MCF 10A (cell line): ENCODE results near the gene ZSWIM7. TPM values are rescaled to one million over a fixed set of nuclear protein-coding genes. Genes with fewer than 3 reads are reported as not detected.

Experiments
- BruUV-seq: library from RNA; stranded (reverse); fragments of 400-500 nt; replicated peaks from 2 replicates; lab custom pipeline; 2021; lab: Mats Ljungman, UMichigan
- CTCF ChIA-PET: fragments of 300-600 bp; sonication (Branson Sonifier 250); formaldehyde crosslinking; extraction: SDS; loops from one replicate; lab custom pipeline; 2021; ENCODE audit warnings: antibody characterized with exemption, inconsistent platforms; lab: Yijun Ruan, JAX
- POLR2A ChIA-PET: fragments of 300-600, 350-650 bp; sonication (Branson Sonifier 250); formaldehyde crosslinking; extraction: SDS; loops from one replicate; lab custom pipeline; 2020; ENCODE audit warnings: antibody characterized with exemption, inconsistent platforms; lab: Yijun Ruan, JAX
- DNase-seq: peaks from one replicate; pipeline ENCODE4 v3.0.0-alpha.2; 2018; ENCODE audit not compliant: unreplicated experiment
- H3K27ac Mint-ChIP-seq: one replicate; pipeline ENCODE4 v1.8.0; 2022; ENCODE audit warnings: mild to moderate bottlenecking, low read depth, mixed read lengths; ENCODE audit not compliant: unreplicated experiment
- H3K27me3 Mint-ChIP-seq: one replicate; pipeline ENCODE4 v1.8.0; 2022; ENCODE audit warnings: mixed read lengths; ENCODE audit not compliant: insufficient read depth, unreplicated experiment
- H3K36me3 Mint-ChIP-seq: one replicate; pipeline ENCODE4 v1.8.0; 2022; ENCODE audit warnings: mild to moderate bottlenecking, moderate library complexity, mixed read lengths; ENCODE audit not compliant: insufficient read depth, unreplicated experiment
- H3K4me1 Mint-ChIP-seq: one replicate; pipeline ENCODE4 v1.8.0; 2022; ENCODE audit warnings: mixed read lengths; ENCODE audit not compliant: insufficient read depth, unreplicated experiment
- H3K4me3 Mint-ChIP-seq: one replicate; pipeline ENCODE4 v1.8.0; 2022; ENCODE audit warnings: mild to moderate bottlenecking, moderate library complexity, mixed read lengths; ENCODE audit not compliant: unreplicated experiment
- H3K9me3 Mint-ChIP-seq: one replicate; pipeline ENCODE4 v1.8.0; 2022; ENCODE audit warnings: mixed read lengths; ENCODE audit not compliant: unreplicated experiment
- intact Hi-C: fragments of 100-400 bp; cut with micrococcal nuclease; formaldehyde crosslinking; loops from 2 replicates; pipeline ENCODE4 v1.14.1; 2022
- total RNA-seq: library from RNA; stranded (reverse); gene quantifications from 2 replicates; pipeline ENCODE4 v1.2.3, GENCODE V29; 2022
- TF ChIP-seq, protein P1 (sequence below): fragments of 200-600 bp; IDR thresholded peaks from one replicate; pipeline ENCODE4 v1.8.0; 2022; ENCODE audit warnings: antibody characterized with exemption, mild to moderate bottlenecking; ENCODE audit not compliant: unreplicated experiment

Gene ZSWIM7
- total RNA-seq, 1 experiment from 2014 or later, result 44.1 TPM

DNA sequence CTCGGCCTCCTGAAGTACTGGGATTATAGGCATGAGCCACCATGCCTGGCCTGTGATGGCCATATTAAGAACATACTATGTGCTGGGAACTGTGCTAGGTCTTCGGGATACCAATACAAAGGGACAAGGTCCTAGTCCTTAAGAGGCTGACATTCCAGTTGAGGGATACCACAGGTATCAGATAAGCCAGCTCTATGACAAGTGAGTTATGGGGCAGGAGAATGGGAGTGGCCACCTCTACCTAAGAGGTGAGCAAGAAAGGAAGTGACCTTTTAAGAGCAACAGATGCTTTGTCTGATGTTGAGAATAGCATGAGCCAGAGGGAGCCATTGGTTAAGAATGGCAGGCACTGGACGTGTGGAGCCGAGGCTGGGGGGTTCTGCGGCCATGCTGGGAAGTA is 27.6 kb downstream of the ZSWIM7 start:
- POLR2A ChIA-PET, result interaction anchor here (0.8 to 1.2 kb wide), 3 partner anchors 17 to 25 kb away, joined by 3 read pairs; no protein-coding TSS in a partner anchor
- intact Hi-C loops, result no loop called here
- peaks cover 20% of the 10 kb centered on the region for H3K4me1 Mint-ChIP-seq

DNA sequence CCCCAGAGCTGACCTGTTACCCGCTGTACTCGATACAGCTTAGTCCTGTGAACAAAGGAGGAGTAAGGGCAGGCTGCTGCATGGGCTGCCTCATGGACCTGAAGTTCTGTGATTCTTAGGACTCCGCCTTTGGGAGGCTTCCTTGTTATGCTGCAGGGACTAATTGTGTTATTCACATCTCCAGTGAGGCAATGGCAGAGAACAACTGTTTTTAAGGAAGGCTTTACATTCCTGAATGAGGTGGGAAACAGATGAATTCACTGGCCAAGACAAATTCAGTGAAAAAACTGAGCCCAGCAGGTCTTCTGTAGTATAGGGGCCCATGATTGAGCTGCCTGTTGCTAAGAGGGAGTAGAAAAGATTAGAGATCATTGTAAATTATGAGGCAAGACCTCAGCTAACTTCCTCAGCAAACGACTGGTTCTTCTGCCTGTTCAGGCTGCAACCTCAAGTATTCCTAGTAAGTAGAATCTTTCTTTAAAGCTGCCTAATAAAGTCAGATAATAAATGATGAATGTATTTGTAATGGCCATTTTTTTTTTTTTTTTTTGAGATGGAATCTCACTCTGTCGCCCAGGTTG is 28.3 kb downstream of the ZSWIM7 start:
- H3K27me3 Mint-ChIP-seq, result no peaks in the 10 kb centered on the region
- no peak for DNase-seq
- TF ChIP-seq, protein P1, sequence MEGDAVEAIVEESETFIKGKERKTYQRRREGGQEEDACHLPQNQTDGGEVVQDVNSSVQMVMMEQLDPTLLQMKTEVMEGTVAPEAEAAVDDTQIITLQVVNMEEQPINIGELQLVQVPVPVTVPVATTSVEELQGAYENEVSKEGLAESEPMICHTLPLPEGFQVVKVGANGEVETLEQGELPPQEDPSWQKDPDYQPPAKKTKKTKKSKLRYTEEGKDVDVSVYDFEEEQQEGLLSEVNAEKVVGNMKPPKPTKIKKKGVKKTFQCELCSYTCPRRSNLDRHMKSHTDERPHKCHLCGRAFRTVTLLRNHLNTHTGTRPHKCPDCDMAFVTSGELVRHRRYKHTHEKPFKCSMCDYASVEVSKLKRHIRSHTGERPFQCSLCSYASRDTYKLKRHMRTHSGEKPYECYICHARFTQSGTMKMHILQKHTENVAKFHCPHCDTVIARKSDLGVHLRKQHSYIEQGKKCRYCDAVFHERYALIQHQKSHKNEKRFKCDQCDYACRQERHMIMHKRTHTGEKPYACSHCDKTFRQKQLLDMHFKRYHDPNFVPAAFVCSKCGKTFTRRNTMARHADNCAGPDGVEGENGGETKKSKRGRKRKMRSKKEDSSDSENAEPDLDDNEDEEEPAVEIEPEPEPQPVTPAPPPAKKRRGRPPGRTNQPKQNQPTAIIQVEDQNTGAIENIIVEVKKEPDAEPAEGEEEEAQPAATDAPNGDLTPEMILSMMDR, result no peak
- no TSS peak for BruUV-seq
- H3K27ac Mint-ChIP-seq, result no peak overlapping the region
- H3K36me3 Mint-ChIP-seq, result peaks cover 29% of the 10 kb centered on the region
- ChIA-PET POLR2A (interaction anchor here (0.7 to 1.2 kb wide), 4 partner anchors 18 to 43 kb away, joined by 3 to 4 read pairs (median 3); no protein-coding TSS in a partner anchor), CTCF (interaction anchor here (1.0 to 1.1 kb wide), 2 partner anchors 27 to 42 kb away, joined by 3 to 6 read pairs; partner anchors contain the start of gene ADORA2B)
- H3K4me1 Mint-ChIP-seq, result peaks cover 25% of the 10 kb centered on the region
- intact Hi-C loops, result no loop called here
- no peak overlapping the region for H3K4me3 Mint-ChIP-seq
- no peaks in the 10 kb centered on the region for H3K9me3 Mint-ChIP-seq

More for the DNA sequence above, 27.6 kb downstream of the ZSWIM7 start:
- Mint-ChIP-seq H3K27me3 (no peaks in the 10 kb centered on the region), H3K27ac (peak overlapping the region; percentile 46), H3K4me3 (no peak overlapping the region), H3K36me3 (peaks cover 34% of the 10 kb centered on the region), H3K9me3 (no peaks in the 10 kb centered on the region)
- TF ChIP-seq, protein P1, result no peak
- no peak for DNase-seq
- CTCF ChIA-PET, result interaction anchor here (1.0 to 1.1 kb wide), 2 partner anchors 27 to 41 kb away, joined by 3 to 6 read pairs; partner anchors contain the start of gene ADORA2B
- no TSS peak for BruUV-seq

GRCh38 chr17:15970500-15970899 is 29.0 kb downstream of the ZSWIM7 start:
- Mint-ChIP-seq H3K27me3 (no peaks in the 10 kb centered on the region), H3K9me3 (no peaks in the 10 kb centered on the region), H3K4me1 (peaks cover 32% of the 10 kb centered on the region), H3K36me3 (peaks cover 25% of the 10 kb centered on the region), H3K4me3 (no peak overlapping the region), H3K27ac (no peak overlapping the region)
- TF ChIP-seq, protein P1, result no peak
- no peak for DNase-seq
- ChIA-PET POLR2A (interaction anchor here (0.7 to 0.9 kb wide), 2 partner anchors 23 to 44 kb away, joined by 3 to 4 read pairs; no protein-coding TSS in a partner anchor), CTCF (no interaction called here)
- intact Hi-C loops, result no loop called here
- BruUV-seq, result no TSS peak

DNA sequence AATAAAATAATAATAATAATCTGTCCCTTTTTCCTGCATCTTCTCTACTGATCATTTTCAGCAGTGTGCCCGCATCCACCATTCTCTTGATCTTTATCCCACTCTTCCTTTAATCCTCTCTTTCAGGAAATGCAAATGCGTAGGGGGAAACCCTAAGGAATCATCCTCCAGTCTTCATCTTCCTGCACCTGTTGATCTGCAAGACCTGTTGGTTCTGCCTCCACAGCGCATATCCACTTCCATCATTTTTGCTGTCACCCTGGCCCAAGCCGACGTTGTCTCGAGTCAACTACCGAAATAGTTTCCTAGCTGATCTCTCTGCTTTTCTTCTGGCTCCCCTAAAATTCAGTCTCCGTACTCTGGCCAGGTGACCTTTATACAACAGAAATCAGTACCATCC is 30.0 kb downstream of the ZSWIM7 start:
- no peak for DNase-seq
- Mint-ChIP-seq H3K9me3 (no peaks in the 10 kb centered on the region), H3K4me3 (no peak overlapping the region), H3K4me1 (peaks cover 36% of the 10 kb centered on the region), H3K36me3 (peaks cover 16% of the 10 kb centered on the region), H3K27ac (no peak overlapping the region), H3K27me3 (no peaks in the 10 kb centered on the region)
- POLR2A ChIA-PET, result interaction anchor here (0.7 to 0.8 kb wide), 2 partner anchors 14 to 402 kb away, joined by 3 read pairs; no protein-coding TSS in a partner anchor
- no TSS peak for BruUV-seq
- CTCF ChIA-PET, result no interaction called here
- TF ChIP-seq, protein P1, result no peak
- intact Hi-C loops, result no loop called here
